ENCODE data around the gene CEP78. TPM values are rescaled to one million over a fixed set of nuclear protein-coding genes. Genes with fewer than 3 reads are reported as not detected.

CEP78 gene
- total RNA-seq, 1 experiment from 2014 or later = 48.1 TPM

- TF ChIP-seq REST (IDR thresholded peaks at IDR 0.05; ENCODE audit: low read depth) (no peak), YY1 (IDR thresholded peaks at IDR 0.05; ENCODE audit: extremely low read depth, insufficient replicate concordance, low read depth, low read length) (no peak)
Measured at GRCh38 chr9:78261403-78262001, 25.6 kb downstream of the CEP78 start (continued).

- DNase-seq (ENCODE audit: low read depth, low spot score) (no peak), ATAC-seq (no peak)
- H4K20me1 ChIP-seq (ENCODE audit: insufficient read depth) = no peaks in the 10 kb centered on the region
- no TSS peak for BruUV-seq (replicated peaks)
- no peaks in the 10 kb centered on the region for H3K9me2 ChIP-seq (ENCODE audit: insufficient read depth)
- H3K27me3 ChIP-seq (ENCODE audit: insufficient read depth, low read length) = no peaks in the 10 kb centered on the region
- POLR2A ChIA-PET = no interaction called here
- H3K36me3 ChIP-seq (ENCODE audit: control insufficient read depth in 1 of 2, insufficient read depth in 2 of 2, low read length in 2 of 2) = peaks cover 21 to 30% of the 10 kb centered on the region in 2 experiments; a peak in 3 of 4 replicates
- intact Hi-C loops (cut with micrococcal nuclease) = no loop called here
- H3K4me1 ChIP-seq (ENCODE audit: control insufficient read depth in 1 of 2, insufficient read depth in 2 of 2, low read length in 2 of 2) = no peaks in the 10 kb centered on the region
- no peak overlapping the region for H3K4me3 ChIP-seq (replicated peaks in 1 of 2; ENCODE audit: low read depth in 1 of 2, low read length in 2 of 2)
- RAD21 ChIA-PET (ENCODE audit: low non-redundant PET in 1 of 2, low total read pairs in 2 of 2, uncharacterized antibody in 2 of 2, unreplicated experiment in 2 of 2) = no interaction called here
- no peaks in the 10 kb centered on the region for H3K9me3 ChIP-seq (ENCODE audit: control insufficient read depth in 1 of 2, insufficient read depth in 1 of 2, low read depth in 1 of 2, low read length in 2 of 2)
- CTCF ChIA-PET = no interaction called here
- no peak overlapping the region for H3K9ac ChIP-seq (ENCODE audit: low read length)
- no peak overlapping the region for H3K27ac ChIP-seq (ENCODE audit: low read depth, low read length)
- H3K79me2 ChIP-seq (ENCODE audit: insufficient read depth, low read length) = no peaks in the 10 kb centered on the region
- no peak overlapping the region for H3K4me2 ChIP-seq (ENCODE audit: low read length)
- no peak overlapping the region for H2AFZ ChIP-seq (ENCODE audit: low read depth, low read length, poor library complexity, severe bottlenecking)
- TF ChIP-seq JUND (IDR thresholded peaks at IDR 0.05) = no peak
- no peak for TF ChIP-seq TCF7L2 (IDR thresholded peaks at IDR 0.05; ENCODE audit: borderline replicate concordance, extremely low read depth, insufficient read depth, insufficient read length)
- TF ChIP-seq ZFX (IDR thresholded peaks at IDR 0.05) = no peak
- TF ChIP-seq ATF3 (IDR thresholded peaks at IDR 0.05) = no peak
- TF ChIP-seq REST (IDR thresholded peaks at IDR 0.05; ENCODE audit: low read depth) = no peak
- no peak for TF ChIP-seq SP1 (IDR thresholded peaks at IDR 0.05; ENCODE audit: low read depth)
- TF ChIP-seq CEBPB (IDR thresholded peaks at IDR 0.05; ENCODE audit: low read depth) = no peak
- TF ChIP-seq EGR1 (IDR thresholded peaks at IDR 0.05; ENCODE audit: low read depth) = no peak
- TF ChIP-seq CBX3 (IDR thresholded peaks at IDR 0.05; ENCODE audit: low read depth) = no peak
- TF ChIP-seq MAX (IDR thresholded peaks at IDR 0.05) = no peak
- TF ChIP-seq ELF1 (IDR thresholded peaks at IDR 0.05; ENCODE audit: borderline replicate concordance, low read depth) = no peak
- no peak for TF ChIP-seq POLR2AphosphoS5 (IDR thresholded peaks at IDR 0.05; ENCODE audit: low read depth, low read length)
Measured at GRCh38 chr9:78262655-78263054, 26.8 kb downstream of the CEP78 start.
